ENCODE results near the gene AKR7A2.
A peak's percentile ranks its signal among the peaks of the same experiment; 100 is the strongest.

Gene AKR7A2

DNA sequence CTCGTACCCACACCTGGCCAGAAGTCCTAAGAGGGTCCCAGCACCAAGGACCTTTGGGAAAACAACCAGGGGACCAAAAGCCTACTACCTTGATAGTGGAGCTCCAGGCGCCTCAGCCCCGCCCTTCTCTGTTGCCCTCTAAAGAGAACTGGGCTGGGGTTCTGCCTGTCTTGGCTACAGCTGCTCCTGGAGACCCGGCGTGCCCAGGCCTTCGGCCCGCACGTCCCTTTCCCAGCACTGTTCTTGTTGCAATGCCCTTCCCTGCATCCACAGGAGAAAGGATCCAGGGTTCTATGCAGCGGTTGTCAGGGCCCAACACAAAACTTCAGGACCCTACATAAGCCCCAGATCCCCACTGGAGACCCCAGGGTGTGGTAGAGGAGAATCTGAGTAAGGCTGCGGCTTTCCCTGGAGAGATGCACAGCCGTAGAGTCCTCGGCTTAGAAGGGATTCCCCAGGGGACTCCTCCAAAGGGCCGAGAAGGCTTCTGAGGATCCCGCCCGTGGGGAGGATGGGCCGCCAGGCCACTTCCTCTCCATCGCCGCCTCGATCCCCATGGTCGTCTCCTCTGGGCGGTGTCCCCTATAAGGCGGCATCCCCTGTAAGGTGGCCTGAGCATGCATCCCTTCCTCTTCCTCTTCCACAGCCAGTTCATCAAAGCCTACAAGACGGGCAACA, 12.2 kb upstream of the AKR7A2 start:
- Mint-ChIP-seq H3K4me1 (peaks cover 1% of the 10 kb centered on the region), H3K36me3 (peaks cover 35% of the 10 kb centered on the region), H3K9me3 (no peaks in the 10 kb centered on the region), H3K27ac (no peak overlapping the region), H3K4me3 (no peak overlapping the region)
- DNase-seq (ENCODE audit: low spot score in 2 of 2) (no peak), ATAC-seq (no peak)

DNA sequence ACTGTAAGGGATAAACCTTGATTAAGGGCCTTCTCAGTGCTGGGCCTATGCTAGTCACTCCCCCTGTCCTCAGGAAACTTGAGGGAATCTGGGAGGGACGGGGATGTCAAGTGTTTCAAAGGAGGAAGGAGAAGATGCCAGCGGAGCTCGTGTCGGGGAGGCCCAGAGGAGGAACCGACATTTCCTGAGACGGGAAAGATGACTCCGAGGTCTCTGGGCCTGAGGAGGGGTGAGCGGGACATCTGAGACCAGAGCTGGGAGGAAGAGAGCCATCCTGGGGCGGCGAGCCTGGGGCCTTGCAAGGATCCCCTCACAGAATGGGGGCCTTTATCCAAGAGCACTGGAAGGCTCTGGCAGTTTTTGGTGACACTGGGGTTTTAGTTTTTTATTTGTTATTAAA, 10.5 kb upstream of the AKR7A2 start:
- peak overlapping the region; percentile 33 for H3K27ac Mint-ChIP-seq

DNA sequence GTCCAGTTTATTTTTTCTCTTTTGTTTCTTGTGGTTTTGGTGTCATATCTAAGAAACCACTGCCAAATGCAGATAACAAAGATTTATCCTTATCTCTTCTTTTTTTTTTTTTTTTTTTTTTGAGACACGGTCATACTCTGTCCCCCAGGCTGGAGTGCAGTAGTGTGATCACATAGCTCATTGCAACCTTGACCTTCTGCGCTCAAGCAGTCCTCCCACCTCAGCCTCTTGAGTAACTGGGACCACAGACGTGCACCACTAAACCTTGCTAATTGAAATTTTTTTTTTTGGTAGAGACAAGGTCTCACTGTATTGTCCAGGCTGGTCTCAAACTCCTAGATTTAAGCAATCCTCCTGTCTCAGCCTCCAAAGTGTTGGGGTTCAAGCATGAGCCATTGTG, 9.1 kb upstream of the AKR7A2 start:
- no peak for DNase-seq (ENCODE audit: low spot score in 2 of 2)
- ATAC-seq = no peak
- Mint-ChIP-seq H3K4me3 (no peak overlapping the region), H3K4me1 (peaks cover 14% of the 10 kb centered on the region), H3K36me3 (peaks cover 26% of the 10 kb centered on the region), H3K27ac (no peak overlapping the region), H3K9me3 (no peaks in the 10 kb centered on the region)

More for the DNA sequence above, 10.5 kb upstream of the AKR7A2 start:
- H3K36me3 Mint-ChIP-seq = peaks cover 33% of the 10 kb centered on the region
- DNase-seq (ENCODE audit: low spot score in 2 of 2) = no peak
- no peak for ATAC-seq
- no peaks in the 10 kb centered on the region for H3K9me3 Mint-ChIP-seq
- peaks cover 12% of the 10 kb centered on the region for H3K4me1 Mint-ChIP-seq
- no peak overlapping the region for H3K4me3 Mint-ChIP-seq

DNA sequence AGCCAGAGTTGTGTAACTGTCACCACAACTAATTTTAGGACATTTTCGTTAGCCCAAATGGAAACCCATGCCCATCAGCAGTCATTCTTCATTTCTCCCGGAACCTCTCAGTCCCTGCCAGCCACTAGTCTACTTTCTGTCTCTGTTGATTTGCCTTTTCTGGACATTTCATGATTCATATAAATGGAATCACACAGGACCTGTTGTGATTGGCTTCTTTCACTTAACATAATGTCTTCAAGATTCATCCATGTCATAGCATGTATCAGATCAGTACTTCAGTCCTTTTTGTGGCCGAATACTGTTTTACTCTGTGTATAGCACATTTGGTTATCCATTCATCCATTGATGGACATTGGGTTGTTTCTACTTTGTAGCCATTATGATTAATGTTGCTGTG, 7.3 kb upstream of the AKR7A2 start:
- Mint-ChIP-seq H3K4me3 (no peak overlapping the region), H3K9me3 (no peaks in the 10 kb centered on the region), H3K36me3 (peaks cover 21% of the 10 kb centered on the region), H3K4me1 (peaks cover 25% of the 10 kb centered on the region), H3K27ac (no peak overlapping the region)
- DNase-seq (ENCODE audit: low spot score in 2 of 2) = no peak
- no peak for ATAC-seq

DNA sequence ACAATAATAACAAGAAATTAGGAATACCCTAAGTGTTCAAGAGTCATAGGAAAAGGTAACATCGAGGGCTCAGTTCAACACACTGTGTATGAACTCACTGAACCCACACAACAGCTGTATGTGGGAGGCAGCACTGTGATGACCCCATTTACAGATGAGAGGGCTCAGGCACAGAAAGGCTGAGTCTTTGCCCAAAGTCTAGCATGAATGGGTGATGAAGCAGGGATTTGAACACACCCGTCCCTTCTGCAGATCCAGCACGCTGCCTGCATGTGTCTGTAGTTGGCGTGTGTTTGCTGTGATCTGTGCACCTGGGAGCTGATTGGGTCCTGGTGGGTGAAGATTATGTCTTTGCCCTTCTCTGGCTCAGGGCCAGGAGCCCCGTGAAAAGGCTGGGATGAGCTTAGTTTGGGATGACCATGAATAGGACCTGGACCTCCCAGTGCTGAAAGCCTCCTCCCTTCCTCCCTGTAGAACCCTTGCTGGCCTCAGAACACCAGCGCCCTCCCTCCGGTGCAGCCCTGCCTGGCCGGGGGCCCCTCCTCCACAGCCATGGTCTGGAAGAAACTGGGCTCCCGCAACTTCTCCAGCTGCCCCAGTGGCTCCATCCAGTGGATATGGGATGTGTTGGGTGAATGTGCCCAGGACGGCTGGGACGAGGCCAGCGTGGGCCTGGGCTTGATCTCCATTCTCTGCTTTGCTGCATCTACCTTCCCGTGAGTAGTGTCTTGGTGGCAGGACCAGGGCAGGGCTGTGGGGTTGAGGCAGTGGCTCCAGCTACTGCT, 5.4 kb upstream of the AKR7A2 start:
- DNase-seq (ENCODE audit: low spot score in 2 of 2) = no peak
- no peak for ATAC-seq
- Mint-ChIP-seq H3K27ac (peak overlapping the region; percentile 74), H3K4me3 (no peak overlapping the region), H3K4me1 (peaks cover 38% of the 10 kb centered on the region), H3K9me3 (no peaks in the 10 kb centered on the region), H3K36me3 (peaks cover 14% of the 10 kb centered on the region)

DNA sequence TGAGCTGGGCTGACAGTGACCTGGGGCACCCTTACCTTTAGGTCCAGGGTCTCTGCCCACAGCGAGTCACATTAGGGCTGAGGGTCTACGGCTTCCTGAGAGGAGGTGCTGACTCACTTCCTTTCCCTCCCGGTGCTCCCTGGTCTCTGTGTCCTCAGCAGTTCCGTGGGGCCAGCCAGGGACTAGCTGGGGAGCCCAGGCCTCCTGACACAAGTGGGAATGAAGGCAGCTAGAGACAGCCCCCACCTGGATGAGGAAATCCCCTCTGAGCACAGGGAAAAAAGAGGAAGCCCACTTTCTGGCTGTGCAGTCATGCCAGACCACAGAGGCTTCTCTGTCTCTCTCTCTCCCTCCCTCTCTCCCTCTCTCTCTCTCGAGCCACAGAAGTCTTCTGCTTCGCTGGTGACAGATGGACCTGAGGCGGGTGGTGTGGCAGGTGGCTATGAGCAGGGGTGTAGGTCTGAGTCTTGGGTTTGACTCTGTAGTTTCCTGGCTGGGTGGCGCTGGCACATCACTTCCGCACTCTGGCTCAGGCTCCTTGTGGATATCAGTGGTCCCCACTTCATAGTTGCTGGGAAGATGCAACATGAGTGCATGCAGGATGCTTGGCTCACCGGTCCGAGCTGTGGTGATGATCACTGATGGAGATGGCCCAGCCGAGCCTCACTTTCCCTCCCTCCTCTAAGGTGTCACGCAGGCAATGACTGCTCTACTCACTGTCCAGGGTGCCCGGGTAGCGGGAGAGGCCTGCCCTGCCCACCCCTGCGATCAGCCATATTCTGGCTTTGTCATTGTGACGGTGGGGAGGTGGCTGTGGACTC, 3.6 kb upstream of the AKR7A2 start:
- Mint-ChIP-seq H3K27ac (peak overlapping the region; percentile 74), H3K9me3 (no peaks in the 10 kb centered on the region), H3K4me3 (peak overlapping the region; percentile 19), H3K4me1 (peaks cover 47% of the 10 kb centered on the region), H3K36me3 (peaks cover 5% of the 10 kb centered on the region)
- ATAC-seq = no peak
- no peak for DNase-seq (ENCODE audit: low spot score in 2 of 2)

DNA sequence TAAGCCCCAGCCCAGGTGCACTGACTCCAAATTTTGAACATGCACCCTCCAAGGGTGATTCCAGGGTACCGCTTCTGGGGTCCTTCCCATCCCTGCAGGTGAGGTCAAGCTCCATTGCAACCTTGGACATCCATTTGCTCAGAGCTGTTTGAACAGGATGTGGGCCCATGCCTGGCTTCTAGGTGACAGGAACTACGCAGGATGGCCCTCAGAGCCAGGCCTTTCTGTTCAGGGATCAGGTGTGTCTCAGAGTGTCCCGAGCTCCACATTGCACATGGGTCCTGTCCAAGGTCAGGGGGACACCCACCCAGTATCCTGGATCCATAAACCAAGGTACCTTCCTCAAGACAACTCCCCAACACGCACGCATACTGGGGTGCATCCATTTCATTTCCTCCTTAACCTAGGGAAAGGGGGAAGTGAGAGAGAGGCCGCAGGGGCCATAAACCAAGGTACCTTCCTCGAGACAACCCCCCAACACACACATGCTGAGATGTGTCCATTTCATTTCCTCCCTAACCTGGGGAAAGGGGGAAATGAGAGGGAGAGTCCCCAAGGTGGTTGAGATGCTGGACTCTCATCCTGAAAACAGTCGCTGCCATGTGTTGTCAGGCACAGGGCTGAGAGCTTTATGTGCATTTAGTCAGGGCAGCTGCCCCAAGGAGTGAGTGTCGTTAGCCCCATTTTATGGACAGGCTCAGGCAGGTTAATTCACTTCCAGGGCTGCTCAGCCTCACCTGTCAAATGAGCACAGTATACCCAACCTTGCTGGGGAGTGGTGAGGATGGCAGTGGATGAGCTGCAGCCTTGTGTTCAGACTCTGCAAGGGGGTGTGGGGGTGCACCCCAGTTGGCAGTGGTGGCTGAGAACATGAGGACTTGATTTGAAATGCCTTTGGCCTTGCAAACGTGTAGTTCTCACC, 2.3 kb upstream of the AKR7A2 start:
- H3K4me3 Mint-ChIP-seq = peak overlapping the region; percentile 85
- H3K27ac Mint-ChIP-seq = no peak overlapping the region
- H3K9me3 Mint-ChIP-seq = no peaks in the 10 kb centered on the region
- H3K36me3 Mint-ChIP-seq = peaks cover 5% of the 10 kb centered on the region
- DNase-seq (ENCODE audit: low spot score in 2 of 2) = no peak
- no peak for ATAC-seq
- H3K4me1 Mint-ChIP-seq = peaks cover 54% of the 10 kb centered on the region

DNA sequence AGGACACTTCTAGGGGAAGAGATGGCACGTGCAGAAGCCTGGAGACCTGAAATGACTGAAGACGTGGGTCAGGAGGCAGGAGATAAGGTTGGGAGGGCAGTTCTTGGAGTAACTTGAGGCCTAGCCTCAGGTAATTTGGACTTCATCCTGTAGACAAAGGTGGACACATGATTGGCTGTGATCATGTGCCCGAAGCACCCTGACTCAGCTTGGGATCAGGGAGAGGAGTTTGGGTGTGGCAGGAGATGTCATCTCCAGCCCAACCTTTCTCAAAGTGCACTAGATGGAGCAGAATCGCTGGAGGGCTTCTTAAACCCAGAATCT, 1.7 kb upstream of the AKR7A2 start:
- Mint-ChIP-seq H3K36me3 (peaks cover 8% of the 10 kb centered on the region), H3K27ac (peak overlapping the region; percentile 9), H3K9me3 (no peaks in the 10 kb centered on the region), H3K4me3 (peak overlapping the region; percentile 85), H3K4me1 (peaks cover 54% of the 10 kb centered on the region)
- ATAC-seq = no peak
- no peak for DNase-seq (ENCODE audit: low spot score in 2 of 2)

DNA sequence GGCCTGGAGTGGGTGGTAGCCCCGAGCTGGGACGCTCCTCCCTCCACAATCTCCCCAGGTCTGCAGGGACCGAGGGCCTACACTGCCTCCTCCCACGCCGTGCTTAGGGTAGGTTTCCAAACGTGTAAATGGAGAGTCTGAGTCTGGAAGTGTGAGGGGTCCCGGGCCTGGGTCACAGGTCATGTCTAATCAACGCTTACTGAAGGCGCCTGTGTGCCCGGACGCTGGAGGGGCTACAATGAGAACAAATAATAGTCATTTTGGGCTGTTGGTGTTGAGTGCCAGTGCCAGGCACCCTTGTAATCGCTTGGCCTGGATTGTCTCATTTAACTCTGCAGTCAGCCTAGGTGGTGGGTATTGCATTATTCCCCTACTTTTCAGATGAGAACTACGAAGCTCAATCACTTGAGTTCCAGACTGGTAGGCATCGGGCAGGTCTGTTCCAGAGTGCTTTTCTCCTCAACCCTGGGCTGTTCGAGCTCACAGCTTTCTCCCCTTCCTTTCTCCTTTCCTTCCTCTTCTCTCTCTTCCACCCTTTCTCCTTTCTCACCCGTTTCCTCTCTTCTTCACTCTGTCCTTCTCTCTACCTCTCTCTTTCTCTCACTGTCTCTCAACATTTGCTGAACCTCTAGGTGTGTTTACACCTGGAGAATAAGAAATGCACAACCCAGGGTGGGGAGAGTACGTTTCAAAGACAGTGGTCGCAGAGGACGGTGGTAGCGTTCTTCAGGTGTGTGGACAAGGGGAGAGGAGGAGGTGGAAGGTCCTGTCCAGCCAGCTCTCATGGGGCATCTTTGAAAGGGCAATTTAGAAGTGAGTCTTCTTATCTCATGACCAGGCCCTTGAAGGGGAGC, 1.1 kb upstream of the AKR7A2 start:
- Mint-ChIP-seq H3K4me3 (peak overlapping the region; percentile 85), H3K4me1 (peaks cover 49% of the 10 kb centered on the region), H3K36me3 (peaks cover 11% of the 10 kb centered on the region), H3K9me3 (no peaks in the 10 kb centered on the region), H3K27ac (peak overlapping the region; percentile 9)
- DNase-seq (ENCODE audit: low spot score in 2 of 2) = no peak
- ATAC-seq = peak; percentile 54

DNA sequence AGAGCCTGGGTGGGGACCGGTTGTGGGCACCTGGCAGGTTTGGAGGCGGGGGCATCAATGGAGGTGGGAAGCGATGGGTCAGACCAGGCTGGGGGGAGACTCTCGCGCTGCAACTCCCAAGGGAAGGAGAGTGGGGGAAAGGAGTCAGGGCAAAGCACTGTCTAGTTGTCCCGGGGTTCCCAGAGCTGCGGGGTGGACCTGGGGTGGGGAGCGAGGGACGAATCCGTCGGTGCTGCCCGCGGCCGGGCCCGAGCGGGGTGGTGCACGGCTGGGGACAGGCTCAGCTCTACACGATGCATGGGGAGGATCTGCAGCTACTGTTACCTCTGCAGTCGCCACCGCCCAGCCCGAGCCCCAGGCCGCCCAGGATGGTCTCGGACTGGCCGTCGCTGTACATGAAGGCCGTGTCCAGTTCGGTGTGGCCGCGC, 427 bp downstream of the AKR7A2 start:
- ATAC-seq (peak; percentile 31), DNase-seq (ENCODE audit: low spot score in 2 of 2) (no peak)
- H3K4me1 Mint-ChIP-seq = peaks cover 49% of the 10 kb centered on the region
- peaks cover 26% of the 10 kb centered on the region for H3K36me3 Mint-ChIP-seq
- no peaks in the 10 kb centered on the region for H3K9me3 Mint-ChIP-seq
- H3K27ac Mint-ChIP-seq = peak overlapping the region; percentile 83
- peak overlapping the region; percentile 85 for H3K4me3 Mint-ChIP-seq

DNA sequence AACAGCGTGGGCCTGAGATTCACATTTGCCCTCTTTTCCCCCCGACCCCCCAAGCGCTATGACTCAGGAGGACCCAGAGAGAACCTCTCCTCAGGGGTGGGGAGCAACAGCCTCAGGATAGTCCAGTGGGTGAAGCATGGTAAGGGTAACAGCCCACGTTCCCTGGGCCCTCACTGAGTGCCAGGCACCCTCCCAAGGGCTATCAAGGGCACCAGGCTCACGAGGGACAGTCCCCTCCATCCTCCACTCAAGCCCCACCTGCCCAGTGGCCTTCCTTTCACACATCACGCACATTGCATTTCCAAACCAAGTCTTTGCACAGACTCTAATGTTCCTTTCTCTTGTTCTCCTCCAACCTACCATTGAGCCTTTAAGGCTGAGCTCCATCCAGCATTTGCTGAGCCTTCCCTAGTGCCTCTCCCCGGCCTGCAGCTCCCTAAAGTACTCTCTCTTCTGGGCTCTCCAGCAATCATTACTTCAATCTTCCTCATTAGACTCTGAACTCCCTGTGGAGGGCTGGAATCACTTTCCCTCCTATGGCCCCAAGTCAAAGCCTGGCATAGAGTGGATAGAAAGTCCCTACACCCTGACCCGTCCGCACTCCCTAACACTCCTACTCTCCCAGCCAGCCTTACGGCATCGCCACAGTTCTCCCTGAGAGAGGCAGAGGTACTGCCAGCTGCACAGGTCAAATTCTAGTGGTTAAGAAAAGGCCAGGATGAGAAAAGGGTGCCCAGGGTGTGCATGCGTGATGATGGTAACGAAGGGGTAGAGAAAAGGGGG, 1.0 kb downstream of the AKR7A2 start:
- H3K4me1 Mint-ChIP-seq = peaks cover 45% of the 10 kb centered on the region
- H3K4me3 Mint-ChIP-seq = peak overlapping the region; percentile 85
- H3K9me3 Mint-ChIP-seq = no peaks in the 10 kb centered on the region
- H3K36me3 Mint-ChIP-seq = peaks cover 29% of the 10 kb centered on the region
- peak overlapping the region; percentile 83 for H3K27ac Mint-ChIP-seq
- no peak for ATAC-seq
- DNase-seq (ENCODE audit: low spot score in 2 of 2) = no peak

DNA sequence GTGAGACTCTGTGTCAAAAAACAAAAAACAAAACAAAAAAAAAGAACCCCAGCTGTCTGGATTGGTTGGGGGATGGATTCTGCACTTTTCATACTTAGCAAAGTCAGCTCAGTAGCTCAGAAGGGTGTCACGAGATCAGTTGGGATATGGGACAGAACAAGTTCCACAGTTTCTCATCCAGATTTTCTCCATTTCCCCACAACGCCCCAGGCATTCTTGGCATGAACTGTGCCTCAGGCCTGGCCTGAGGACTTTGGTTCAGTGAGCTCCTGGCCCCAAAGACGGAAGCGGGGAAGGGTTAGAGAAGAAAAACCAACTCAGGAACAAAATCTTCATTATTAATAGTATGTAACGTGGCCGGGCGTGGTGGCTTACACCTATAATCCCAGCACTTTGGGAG, 1.9 kb downstream of the AKR7A2 start:
- no peak for ATAC-seq
- Mint-ChIP-seq H3K4me1 (peaks cover 36% of the 10 kb centered on the region), H3K27ac (no peak overlapping the region), H3K4me3 (peak overlapping the region; percentile 85), H3K36me3 (peaks cover 37% of the 10 kb centered on the region), H3K9me3 (no peaks in the 10 kb centered on the region)
- DNase-seq (ENCODE audit: low spot score in 2 of 2) = no peak

DNA sequence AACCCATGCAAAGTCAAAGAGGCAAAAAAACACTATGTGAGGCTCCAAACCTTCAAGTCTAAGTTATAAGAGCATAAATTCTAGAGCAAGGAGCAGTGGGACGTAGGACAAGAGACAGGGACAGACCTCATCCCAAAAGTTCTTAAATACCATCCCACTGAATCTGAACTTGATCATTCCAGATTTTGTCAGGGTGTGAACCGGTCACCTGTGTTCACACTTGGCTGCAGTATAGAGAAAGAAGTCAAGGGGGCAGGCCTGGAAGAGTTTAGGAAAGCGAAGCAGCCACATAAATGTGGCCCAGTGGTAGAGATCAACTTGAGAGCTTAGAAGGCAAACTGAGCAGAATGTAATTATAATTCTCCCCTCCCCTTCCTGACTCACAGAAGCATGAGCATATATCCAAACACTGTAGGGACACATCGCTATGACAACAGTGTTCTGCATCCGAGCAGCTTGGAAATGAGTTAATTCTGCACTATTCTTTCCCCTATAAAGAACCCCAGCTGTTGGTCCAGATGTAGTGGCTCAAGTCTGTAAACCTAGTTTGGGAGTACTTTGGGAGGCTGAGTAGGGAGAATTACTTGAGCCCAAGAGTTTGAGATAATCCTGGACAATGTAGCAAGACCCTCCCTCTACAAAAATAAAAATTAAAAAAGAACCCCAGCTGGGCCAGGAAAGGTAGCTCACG, 2.7 kb downstream of the AKR7A2 start:
- no peak for ATAC-seq
- H3K36me3 Mint-ChIP-seq = peaks cover 45% of the 10 kb centered on the region
- H3K9me3 Mint-ChIP-seq = no peaks in the 10 kb centered on the region
- H3K27ac Mint-ChIP-seq = no peak overlapping the region
- peaks cover 36% of the 10 kb centered on the region for H3K4me1 Mint-ChIP-seq
- no peak overlapping the region for H3K4me3 Mint-ChIP-seq
- DNase-seq (ENCODE audit: low spot score in 2 of 2) = no peak
